HepG2 (cell line): ENCODE results near the gene EFNA3. TPM values are rescaled to one million over a fixed set of nuclear protein-coding genes. Genes with fewer than 3 reads are reported as not detected.

Experiments used
- AGO2 ChIP-seq: fragments of 200-400 bp; formaldehyde crosslinking; optimal IDR thresholded peaks from 2 replicates; pipeline ENCODE3; 2017; ENCODE audit warnings: mild to moderate bottlenecking, low read depth, low read length, moderate library complexity
- GLMP ChIP-seq: sonication (generic); formaldehyde crosslinking; IDR thresholded peaks from 2 replicates; pipeline ENCODE4 v1.9.0; 2021; ENCODE audit warnings: missing genetic modification reagents, mild to moderate bottlenecking, borderline replicate concordance
- GTF3A ChIP-seq: sonication (generic); formaldehyde crosslinking; conservative IDR thresholded peaks from 2 replicates; pipeline ENCODE4 v1.4.0; 2020; ENCODE audit warnings: mild to moderate bottlenecking, missing genetic modification reagents
- HNRNPH1 ChIP-seq: fragments of 200-400 bp; formaldehyde crosslinking; optimal IDR thresholded peaks from 2 replicates; pipeline ENCODE3; 2017; ENCODE audit warnings: mild to moderate bottlenecking, low read depth, low read length
- KAT2B ChIP-seq: fragments of 150-350 bp; IDR thresholded peaks from 2 replicates; pipeline ENCODE4 v1.6.1; 2014; ENCODE audit warnings: low read depth, low read length, borderline replicate concordance
- MIXL1 ChIP-seq: IDR thresholded peaks from 2 replicates; pipeline ENCODE4 v1.6.1; 2016
- MXI1 ChIP-seq: IDR thresholded peaks from 3 replicates; pipeline ENCODE4 v1.6.1; 2012; ENCODE audit warnings: low read depth, low read length, inconsistent platforms, borderline replicate concordance
- NR2F6 ChIP-seq, 2 experiments: IDR thresholded peaks; 2 replicates each; pipeline ENCODE4 v1.6.1; 2016; ENCODE audit warnings: antibody characterized with exemption in 1 of 2, mild to moderate bottlenecking in 1 of 2
- PATZ1 ChIP-seq: sonication (generic); formaldehyde crosslinking; IDR thresholded peaks from 2 replicates; pipeline ENCODE4 v1.4.0; 2020; ENCODE audit warnings: missing genetic modification reagents
- RXRA ChIP-seq: sonication (generic); formaldehyde crosslinking; IDR thresholded peaks from 2 replicates; pipeline ENCODE4 v1.5.1; 2020; ENCODE audit warnings: missing genetic modification reagents
- SALL1 ChIP-seq: sonication (generic); formaldehyde crosslinking; IDR thresholded peaks from 2 replicates; pipeline ENCODE4 v1.8.0; 2022; ENCODE audit warnings: mild to moderate bottlenecking, missing genetic modification reagents
- SALL2 ChIP-seq: sonication (generic); formaldehyde crosslinking; IDR thresholded peaks from 2 replicates; pipeline ENCODE4 v1.8.1; 2023; ENCODE audit warnings: mild to moderate bottlenecking, missing genetic modification reagents, inconsistent platforms
- SMAD1 ChIP-seq: sonication (generic); formaldehyde crosslinking; IDR thresholded peaks from 2 replicates; pipeline ENCODE4 v1.4.0; 2020; ENCODE audit warnings: missing genetic modification reagents, low read depth, mild to moderate bottlenecking, borderline replicate concordance
- SUZ12 ChIP-seq: fragments of 150-350 bp; IDR thresholded peaks from 2 replicates; pipeline ENCODE4 v1.6.1; 2014; ENCODE audit warnings: low read depth, low read length
- TBX3 ChIP-seq: fragments of 450-650 bp; IDR thresholded peaks from 2 replicates; pipeline ENCODE4 v1.6.1; 2017; ENCODE audit warnings: antibody characterized with exemption, mild to moderate bottlenecking, inconsistent platforms, borderline replicate concordance
- ZBTB10 ChIP-seq: sonication (generic); formaldehyde crosslinking; IDR thresholded peaks from 2 replicates; pipeline ENCODE4 v1.4.0; 2020; ENCODE audit warnings: missing genetic modification reagents, borderline replicate concordance
- ZBTB7B ChIP-seq: sonication (generic); formaldehyde crosslinking; IDR thresholded peaks from 2 replicates; pipeline ENCODE4 v1.4.0; 2020; ENCODE audit warnings: missing genetic modification reagents
- ZFP37 ChIP-seq: sonication (generic); formaldehyde crosslinking; IDR thresholded peaks from 2 replicates; pipeline ENCODE4 v1.4.0; 2020; ENCODE audit warnings: missing genetic modification reagents, borderline replicate concordance
- ZNF335 ChIP-seq: sonication (generic); formaldehyde crosslinking; IDR thresholded peaks from 2 replicates; pipeline ENCODE4 v1.4.0; 2020; ENCODE audit warnings: missing genetic modification reagents
- ZNF430 ChIP-seq: sonication (generic); formaldehyde crosslinking; IDR thresholded peaks from 2 replicates; pipeline ENCODE4 v1.9.0; 2021; ENCODE audit warnings: mild to moderate bottlenecking, missing genetic modification reagents
- ZNF431 ChIP-seq: sonication (generic); formaldehyde crosslinking; IDR thresholded peaks from 2 replicates; pipeline ENCODE4 v1.9.0; 2022; ENCODE audit warnings: missing genetic modification reagents, low read depth, mild to moderate bottlenecking, borderline replicate concordance
- ZNF530 ChIP-seq: sonication (generic); formaldehyde crosslinking; IDR thresholded peaks from 2 replicates; pipeline ENCODE4 v1.5.0; 2020; ENCODE audit warnings: low read depth, mild to moderate bottlenecking, missing genetic modification reagents
- polyA plus RNA-seq, 8 experiments: library from polyadenylated mRNA; depleted of rRNA in 3 of 8; stranded (reverse) in 7 of 8; unstranded in 1 of 8; fragments of >200 nt; fragmentation: Illumina TruSeq in 4 of 8; extraction: Trizol in 4 of 8; gene quantifications; 2 replicates each; pipeline versions ENCODE4 v1.2.1 to v1.2.3, GENCODE V29; 2011 to 2016; ENCODE audit warnings: low read depth in 4 of 8, missing spikeins in 1 of 8, mixed read lengths in 1 of 8; ENCODE audit not compliant: insufficient read depth in 1 of 8
- total RNA-seq, 5 experiments: library from RNA; depleted of rRNA; stranded (reverse); fragments of >200 nt; fragmentation: Illumina TruSeq; extraction: Trizol; gene quantifications; 2 replicates each; pipeline ENCODE4 v1.2.3, GENCODE V29; 2016; ENCODE audit warnings: low read depth in 1 of 5
- TF ChIP-seq, protein P1 (sequence below), 2 experiments: sonication (generic) in 1 of 2; formaldehyde crosslinking in 1 of 2; IDR thresholded peaks; 2 replicates each; pipeline versions ENCODE4 v1.4.0 to v1.6.1; 2018 to 2020; ENCODE audit warnings: missing genetic modification reagents in 2 of 2, borderline replicate concordance in 1 of 2, low read depth in 1 of 2, mild to moderate bottlenecking in 1 of 2, missing biosample characterization in 1 of 2

EFNA3 gene
- total and polyA plus RNA-seq, 2 of the 13 experiments (the other 11 are each of a cell fraction or from before 2014, with no cell fraction given): 1.0 to 5.7 TPM

GRCh38 chr1:155086128-155086741, 7.6 kb downstream of the EFNA3 start (continued):
- TF ChIP-seq ZNF431 (CRISPR knock-in tag) (no peak), SALL2 (CRISPR knock-in tag) (0 out of 2 replicates have a peak, but pooled peaks have one; percentile 37), GLMP (CRISPR knock-in tag) (no peak), HNRNPH1 (no peak), NR2F6 (IDR thresholded peaks at IDR 0.05) (no peak), NR2F6 (CRISPR knock-in tag; IDR thresholded peaks at IDR 0.05) (0 out of 2 replicates have a peak, but pooled peaks have one; percentile 19), PATZ1 (CRISPR knock-in tag) (peak; percentile 75), KAT2B (no peak), RXRA (CRISPR knock-in tag) (no peak), SALL1 (CRISPR knock-in tag) (peak; percentile 33; the same call in 1 of the 2 replicates), MXI1 (peak; percentile 11; the same call in 1 of the 3 replicates), ZNF430 (CRISPR knock-in tag) (no peak), ZBTB10 (peak; percentile 69; the same call in 1 of the 2 replicates), AGO2 (no peak), SUZ12 (no peak), ZNF335 (no peak), ZBTB7B (peak; percentile 31; the same call in 1 of the 2 replicates), SMAD1 (CRISPR knock-in tag) (no peak), MIXL1 (0 out of 2 replicates have a peak, but pooled peaks have one; percentile 16), TBX3 (no peak), ZFP37 (CRISPR knock-in tag) (no peak), GTF3A (CRISPR knock-in tag) (no peak), ZNF530 (no peak)
- TF ChIP-seq, protein P1, sequence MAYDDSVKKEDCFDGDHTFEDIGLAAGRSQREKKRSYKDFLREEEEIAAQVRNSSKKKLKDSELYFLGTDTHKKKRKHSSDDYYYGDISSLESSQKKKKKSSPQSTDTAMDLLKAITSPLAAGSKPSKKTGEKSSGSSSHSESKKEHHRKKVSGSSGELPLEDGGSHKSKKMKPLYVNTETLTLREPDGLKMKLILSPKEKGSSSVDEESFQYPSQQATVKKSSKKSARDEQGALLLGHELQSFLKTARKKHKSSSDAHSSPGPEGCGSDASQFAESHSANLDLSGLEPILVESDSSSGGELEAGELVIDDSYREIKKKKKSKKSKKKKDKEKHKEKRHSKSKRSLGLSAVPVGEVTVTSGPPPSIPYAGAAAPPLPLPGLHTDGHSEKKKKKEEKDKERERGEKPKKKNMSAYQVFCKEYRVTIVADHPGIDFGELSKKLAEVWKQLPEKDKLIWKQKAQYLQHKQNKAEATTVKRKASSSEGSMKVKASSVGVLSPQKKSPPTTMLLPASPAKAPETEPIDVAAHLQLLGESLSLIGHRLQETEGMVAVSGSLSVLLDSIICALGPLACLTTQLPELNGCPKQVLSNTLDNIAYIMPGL (CRISPR knock-in tag; IDR thresholded peaks at IDR 0.05; ENCODE audit: borderline replicate concordance in 1 of 2, low read depth in 1 of 2): peak in 1 of 2 experiments; percentile 76; a peak in 2 of 4 replicates
